Activated effector memory CD4-positive, alpha-beta T cell treated with anti-CD3 and anti-CD28 coated beads, Interleukin-2, amount 50 U/mL, for 16 hours (primary cell): ENCODE measurements around the gene GPR176.
A peak's percentile ranks its signal among the peaks of the same experiment; 100 is the strongest.
"Not testable (repeated sequence)": the region's sequence is repeated elsewhere in the genome, so short reads cannot be mapped to it uniquely, and the experiment has no call there.

Experiments used
- DNase-seq: peaks from one replicate; pipeline ENCODE4 v3.0.0-alpha.2; 2020

Gene GPR176

DNA sequence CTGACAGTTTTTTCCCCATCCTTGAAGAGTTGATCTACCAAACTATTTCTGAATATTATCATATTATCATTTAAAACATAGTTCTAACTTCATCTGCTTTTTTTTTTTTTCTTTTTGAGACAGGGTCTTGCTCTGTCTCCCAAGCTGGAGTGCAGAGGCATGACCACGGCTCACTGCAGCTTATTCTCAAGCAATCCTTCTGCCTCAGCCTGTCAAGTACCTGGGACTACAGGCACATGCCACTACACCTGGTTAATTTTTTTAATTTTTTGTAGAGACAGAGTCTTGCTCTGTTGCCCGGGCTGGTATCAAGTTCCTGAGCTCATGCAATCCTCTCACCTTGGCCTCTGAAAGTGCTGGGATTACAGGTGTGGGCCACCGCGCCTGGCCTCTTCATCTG, 15.2 kb upstream of the GPR176 start:
- no peak for DNase-seq

DNA sequence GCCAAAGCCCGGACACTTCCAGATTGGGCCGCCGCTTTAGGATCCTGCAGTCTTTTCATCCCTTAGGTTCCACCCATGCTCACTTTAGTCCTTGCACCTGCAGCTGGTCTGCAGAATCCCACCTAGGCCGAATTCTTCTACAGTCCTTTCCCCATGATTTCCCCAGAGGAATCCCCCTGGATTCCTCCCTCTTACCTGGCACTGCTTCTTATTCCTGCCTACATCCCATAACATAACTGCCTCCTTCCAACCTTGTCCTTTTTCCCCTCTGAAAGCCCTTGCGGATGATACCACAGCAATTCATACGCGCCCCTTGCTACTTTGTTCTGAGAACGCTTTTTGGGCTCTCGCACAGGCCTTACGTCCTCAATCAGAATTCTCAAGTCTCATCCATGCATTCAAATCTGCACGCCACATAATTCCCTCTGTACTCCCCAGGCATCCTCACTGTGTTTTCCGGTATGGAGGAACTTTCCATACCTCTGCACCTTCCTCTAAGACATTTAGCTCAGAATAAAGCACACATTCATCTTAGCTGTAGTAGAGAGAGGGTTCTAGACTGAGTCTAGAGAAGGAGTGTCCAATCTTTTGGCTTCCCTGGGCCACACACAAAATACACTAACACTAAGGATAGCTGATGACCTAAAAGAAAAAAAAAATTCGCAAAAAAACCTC, 14.5 kb upstream of the GPR176 start:
- DNase-seq: no peak

DNA sequence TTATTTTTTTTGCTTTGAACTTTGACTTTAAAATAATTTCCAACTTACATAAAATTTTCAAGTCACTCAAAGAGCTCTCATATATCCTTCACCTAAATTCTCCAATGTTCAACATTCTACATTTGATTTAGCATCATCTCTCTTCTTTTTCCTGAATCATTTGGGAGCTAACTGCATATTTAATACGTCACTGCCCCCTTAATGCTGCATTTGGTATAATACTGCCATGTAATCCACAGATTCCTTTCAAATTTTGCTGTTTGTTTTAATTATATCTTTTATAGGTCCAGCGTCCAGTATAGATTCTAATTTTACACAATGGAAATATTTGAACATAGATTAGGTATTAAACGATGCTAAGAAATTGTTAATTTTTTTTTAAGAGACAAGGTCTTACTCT, 11.5 kb upstream of the GPR176 start:
- DNase-seq: no peak

DNA sequence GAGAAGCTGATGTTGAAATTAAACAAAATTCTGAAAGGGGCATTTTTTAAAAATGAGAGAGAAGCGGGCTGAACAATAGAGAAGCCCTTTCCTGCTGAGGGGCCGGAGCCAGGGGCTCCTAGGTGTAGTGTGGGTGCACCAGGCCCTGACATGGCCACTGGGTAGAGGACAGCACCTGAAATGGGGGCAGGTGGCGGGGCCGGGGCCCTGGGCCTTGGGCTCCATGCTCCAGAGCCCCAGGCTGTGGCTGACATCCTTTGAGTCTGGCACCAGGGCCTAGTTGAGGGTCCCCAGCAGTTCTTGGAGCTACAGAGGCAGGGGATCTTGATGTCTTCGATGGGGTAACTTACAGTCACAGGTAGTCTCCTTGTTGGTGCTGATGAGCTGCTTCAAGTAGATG, 6.5 kb upstream of the GPR176 start:
- no peak for DNase-seq

DNA sequence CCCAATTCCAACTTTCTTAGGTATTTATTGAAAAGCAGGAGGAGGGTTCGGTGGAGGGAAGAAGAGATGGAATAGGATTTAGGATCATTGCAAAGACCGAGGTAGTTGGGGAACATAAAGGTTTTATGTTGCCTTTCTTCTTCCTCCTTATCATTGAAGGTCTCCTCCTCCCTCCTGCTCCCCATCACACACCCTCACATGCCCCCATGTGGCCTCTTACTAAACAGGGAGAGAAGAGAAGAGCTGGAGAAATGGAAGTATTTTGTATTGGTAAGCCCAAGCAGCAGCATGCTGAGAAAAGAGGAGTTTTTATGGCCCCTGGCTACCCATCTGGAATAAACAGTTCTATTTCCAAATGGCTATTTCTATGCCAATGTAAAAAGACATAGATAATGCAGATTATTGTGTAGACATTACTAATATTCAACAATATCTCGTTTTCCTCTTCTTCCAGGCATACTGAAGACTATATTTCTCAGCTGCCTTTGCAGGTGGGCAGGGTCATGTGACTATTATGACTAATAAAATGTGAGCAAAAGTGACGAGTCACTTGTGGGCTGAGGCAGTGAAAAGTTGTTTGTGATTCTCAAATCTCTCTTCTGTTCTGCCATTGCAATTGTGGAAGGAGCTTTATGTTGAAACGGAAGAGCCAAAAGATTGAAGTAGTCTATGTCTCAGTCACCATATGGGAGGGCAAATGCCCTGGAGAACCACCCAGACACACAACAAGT, 5.2 kb upstream of the GPR176 start:
- no peak for DNase-seq

DNA sequence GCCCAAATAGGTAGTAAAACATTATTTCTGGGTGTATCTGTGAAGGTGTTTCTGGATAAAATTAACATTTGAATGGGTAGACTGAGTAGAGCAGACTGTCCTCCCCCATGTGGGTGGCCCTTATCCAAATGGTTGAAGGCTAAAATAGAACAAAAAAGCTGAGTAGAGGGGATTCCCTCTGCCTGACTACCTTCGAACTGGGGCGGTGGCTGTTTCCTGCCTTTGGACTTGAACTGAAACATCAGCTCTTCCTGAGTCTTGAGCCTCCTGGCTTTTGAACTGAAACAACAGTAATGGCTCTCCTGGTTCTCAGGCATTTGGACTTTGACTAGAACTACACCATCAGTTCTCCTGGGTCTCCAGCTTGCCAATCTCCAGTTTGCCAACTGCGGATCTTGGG, 4.4 kb upstream of the GPR176 start:
- DNase-seq: no peak

DNA sequence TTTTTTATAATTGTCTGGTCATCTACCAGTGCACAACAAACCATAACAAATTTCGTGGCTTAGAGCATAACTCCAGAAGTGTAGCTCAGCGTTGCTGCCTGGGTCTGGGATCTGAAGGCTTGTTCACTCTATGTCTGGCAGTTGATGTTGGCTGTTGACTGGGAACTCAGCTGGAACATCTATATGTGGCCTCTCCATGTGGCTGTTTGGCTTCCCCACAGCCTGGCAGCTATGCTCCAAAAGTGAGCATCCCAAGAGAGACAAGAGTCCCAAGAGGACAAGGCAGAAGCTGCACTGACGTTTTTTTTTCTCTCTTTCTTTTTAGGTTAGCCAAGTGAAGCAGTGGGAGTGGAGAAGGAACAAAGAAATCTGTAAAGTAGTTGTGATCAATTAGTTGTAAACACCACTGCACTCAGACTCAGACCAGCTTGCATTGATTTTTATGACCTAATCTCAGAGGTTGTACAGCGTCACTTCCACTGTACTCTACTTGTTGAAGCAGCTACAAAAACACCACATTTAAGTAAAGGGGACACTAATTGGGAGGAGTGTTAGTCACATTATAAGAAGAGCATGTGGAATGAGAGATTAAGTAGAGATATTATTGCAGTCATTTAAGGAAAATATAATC, 2.5 kb upstream of the GPR176 start:
- no peak for DNase-seq

DNA sequence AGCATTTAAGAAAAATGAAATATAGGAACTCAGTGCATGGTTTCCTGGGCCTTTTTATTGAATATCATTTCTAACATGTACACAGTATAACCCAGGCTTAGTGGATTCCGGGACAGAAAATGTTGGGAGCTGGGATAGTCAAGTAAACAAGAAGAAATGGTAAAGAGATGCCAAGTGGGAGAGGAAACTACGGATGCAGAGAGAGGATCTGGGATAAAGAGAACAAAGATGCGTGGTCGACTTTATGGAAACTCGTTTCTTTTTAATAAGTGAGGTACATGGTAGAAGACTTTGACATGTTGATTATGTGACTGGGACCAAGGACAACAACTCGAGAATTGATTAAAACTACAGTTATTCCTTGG, 1.2 kb upstream of the GPR176 start:
- DNase-seq: no peak

DNA sequence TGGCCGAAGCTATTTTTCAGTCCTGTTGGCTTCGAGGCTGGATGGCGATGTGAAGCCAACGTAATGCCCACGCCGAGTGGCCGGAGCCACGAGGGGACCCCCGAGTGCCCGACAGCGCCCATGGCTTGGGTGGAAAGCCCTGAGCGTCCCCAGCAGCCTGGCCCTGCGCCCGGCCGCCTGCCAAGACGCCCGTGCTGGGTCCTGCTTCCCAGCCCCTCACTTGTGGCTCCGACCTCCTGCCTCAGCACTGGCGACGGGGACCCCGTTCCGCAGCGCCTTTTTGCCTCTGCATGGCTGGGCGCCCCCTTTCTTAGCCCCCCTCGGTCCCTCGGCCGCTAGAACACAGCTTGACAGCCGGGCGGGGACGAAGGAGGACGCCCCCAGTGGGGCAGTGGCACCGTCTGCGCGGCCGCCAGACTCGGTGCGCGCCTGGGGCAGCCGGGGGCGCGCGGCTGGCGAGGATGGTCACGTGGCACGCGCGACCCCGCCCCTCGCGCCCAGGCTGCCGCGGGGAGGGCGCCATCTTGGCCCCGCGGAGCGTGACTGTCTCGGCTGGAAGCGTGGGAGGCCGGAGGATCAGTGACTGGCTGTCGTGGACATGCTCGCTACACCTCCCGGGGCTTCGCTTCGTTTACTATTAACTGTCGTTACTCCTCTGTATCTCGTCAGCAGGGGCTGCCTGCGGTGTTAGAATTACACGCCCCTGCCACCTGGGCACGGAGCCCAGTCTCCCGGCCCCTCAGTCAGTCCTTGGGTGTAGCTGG, 626 bp upstream of the GPR176 start:
- DNase-seq: peak; percentile 94

DNA sequence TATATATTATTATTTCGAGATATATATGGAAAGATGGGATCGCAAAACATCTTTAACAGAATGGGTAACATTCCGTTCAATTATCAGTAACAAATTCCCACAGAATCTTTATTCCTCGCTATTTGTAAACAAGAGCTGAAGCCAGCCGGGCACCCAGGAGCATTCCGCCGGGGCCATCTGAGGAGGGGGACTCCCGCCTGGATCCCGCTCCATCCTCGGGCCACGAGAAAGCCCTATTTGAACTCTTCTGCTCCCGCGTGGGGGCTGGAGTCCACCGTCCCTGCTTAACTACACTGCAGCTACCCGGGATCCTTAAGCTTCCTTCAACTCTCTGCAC, 687 bp downstream of the GPR176 start:
- no peak for DNase-seq

DNA sequence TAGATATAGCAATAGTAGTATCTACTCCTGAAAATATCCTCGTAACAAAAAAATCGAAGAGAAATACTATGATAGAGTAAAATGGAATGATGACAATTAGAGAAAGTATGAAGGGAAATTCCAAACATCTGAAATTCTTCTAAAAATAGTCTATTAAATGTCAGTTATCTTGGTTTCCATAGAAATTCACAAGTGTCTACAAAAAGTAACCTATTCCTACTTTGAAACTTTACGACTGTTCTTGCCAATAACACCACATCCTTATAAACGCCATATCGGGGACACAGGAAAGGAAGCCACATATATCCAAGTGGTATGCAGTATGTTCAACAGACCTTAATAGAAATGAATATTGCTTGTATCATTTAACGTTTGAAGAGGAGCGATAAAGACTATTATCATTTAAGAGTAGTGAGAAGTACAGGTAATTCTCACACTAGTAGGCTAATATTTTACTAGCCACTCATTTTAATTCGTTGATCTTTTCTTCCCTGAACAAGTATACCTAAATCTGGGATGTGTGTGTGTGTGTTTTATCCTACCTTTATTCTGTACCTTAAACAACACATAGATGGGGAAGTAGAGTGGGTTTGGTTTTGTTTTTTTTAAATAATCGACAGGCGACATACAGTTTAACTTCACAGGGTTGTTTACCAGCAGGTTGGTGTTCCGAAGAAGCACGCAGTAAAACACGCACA, 1.2 kb downstream of the GPR176 start:
- no peak for DNase-seq

DNA sequence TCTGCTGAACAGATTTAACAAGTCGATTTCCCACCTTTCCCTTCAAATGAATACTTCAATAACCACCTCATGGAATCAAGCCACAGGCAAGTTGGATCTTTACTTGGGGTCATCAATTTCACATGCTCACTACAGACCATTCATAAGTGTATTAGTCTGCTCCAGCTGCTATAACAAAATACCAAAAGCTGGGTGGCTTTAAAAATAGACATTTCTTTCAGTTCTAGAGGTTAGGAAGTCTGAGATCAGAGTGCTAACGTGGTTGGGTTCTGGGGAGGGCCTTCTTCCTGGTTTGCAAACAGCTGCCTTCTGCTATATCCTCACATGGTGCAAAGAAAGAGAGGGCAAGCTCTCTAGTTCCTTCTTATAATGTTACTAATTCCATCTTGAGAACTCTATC, 5.1 kb downstream of the GPR176 start:
- no peak for DNase-seq

DNA sequence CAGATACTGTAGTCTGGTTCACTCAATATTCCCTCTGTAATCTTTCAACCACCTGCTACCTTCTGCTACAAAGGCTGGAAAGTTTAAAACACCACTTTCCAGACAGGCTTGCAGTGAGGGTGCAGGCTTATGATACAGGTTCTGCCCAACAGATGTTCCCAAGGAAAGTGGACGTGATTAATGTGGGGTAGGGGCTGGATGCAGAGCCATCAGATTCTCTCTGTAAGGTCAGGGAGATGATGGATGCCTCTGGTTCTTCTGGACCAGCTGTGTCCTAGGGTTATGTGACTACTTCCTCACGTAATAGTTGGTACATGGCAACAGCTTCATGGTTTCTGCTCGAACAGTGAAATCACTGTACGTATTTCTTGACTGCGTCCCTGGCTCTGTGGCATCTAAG, 11.1 kb downstream of the GPR176 start:
- DNase-seq: no peak

DNA sequence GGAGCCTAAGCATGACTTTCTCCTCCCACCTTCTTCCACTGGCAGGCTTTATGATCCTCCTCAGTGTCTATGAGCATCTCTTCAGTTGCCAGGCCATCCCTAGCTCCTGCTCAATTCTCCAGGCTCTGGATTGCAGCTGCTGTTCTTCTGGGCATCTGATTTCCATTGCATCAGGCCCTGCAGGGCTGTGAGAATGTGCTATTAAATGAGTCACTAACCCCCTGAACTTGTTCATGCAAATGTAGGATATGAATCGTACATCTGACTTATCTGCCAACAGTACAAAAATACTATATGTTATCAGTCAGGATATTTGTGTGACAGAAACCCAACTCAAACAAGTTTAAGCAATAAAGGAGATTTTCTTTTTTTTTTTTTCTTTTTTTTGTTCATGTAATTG, 11.9 kb downstream of the GPR176 start:
- no peak for DNase-seq

DNA sequence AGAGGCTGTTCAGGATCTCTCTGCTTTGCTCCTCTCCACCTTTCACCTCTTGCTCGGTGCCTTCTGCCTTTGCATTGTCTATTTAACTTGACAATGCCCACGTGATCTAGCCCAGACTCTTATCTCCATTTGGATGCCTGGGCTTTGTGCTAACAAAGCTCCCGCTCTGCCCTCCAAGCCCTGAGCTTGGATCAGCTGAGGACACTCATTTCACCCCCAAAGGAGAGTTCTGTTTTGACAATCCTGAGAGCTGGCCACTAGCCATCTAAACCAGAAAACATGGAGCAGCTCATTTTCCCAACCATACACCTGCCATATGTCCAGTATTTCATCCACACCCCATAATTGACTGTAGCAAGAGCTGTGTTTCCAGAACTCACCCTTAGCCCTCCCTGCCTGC, 12.8 kb downstream of the GPR176 start:
- no peak for DNase-seq

DNA sequence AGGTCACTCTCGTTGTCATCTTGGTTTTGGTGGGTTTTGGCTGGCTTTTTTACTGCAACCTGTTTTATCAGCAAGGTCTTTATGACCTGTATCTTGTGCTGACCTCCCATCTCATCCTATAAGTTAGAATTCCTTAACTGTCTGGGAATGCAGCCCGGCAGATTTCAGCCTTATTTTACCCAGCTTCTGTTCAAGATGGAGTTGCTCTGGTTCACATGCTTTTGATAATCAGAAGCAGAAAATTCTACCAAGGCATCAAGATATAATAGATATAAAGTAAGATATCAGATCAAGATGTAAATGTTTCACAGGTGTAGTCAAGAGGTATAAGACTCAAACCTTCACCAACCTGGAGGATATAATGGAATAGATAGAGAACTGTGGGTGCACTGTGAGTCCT, 16.0 kb downstream of the GPR176 start:
- DNase-seq: no peak

DNA sequence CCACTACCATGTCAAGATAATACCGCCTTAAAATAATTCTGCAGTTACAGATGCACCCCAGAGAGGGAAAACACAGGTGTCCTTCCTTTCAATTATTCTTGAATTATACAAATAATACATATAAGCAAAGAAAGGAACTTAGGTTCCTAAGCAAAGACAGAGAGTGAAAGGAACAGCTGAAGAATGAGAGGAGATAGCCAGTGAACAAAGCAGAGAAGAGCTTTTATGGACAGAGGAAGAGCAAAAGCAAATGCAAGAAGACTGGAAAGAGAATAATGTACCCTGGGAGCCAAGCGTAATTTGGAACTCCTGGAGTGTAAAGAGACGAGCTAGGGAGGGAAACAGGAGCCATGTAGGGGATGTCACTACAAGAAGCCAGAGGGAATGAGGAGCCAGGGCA, 21.7 kb downstream of the GPR176 start:
- DNase-seq: no peak

DNA sequence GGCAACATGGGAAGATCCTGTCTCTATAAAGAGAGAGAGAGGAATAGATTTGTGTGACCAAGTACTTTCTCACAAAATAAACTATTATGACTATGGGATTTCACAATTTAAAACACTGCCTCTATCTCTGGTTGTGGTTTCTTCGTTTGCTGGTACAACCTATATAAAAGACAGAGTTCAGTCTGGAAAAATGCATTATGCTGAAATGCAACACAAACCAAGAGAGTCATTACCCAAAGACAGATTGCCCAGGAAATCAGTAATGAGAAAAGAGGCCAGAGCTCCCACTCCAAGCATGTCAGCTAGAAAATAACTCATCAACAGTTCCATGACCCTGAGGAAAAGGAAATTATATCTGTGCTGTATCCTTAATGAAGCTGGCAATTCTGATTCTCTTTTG, 23.2 kb downstream of the GPR176 start:
- no peak for DNase-seq

DNA sequence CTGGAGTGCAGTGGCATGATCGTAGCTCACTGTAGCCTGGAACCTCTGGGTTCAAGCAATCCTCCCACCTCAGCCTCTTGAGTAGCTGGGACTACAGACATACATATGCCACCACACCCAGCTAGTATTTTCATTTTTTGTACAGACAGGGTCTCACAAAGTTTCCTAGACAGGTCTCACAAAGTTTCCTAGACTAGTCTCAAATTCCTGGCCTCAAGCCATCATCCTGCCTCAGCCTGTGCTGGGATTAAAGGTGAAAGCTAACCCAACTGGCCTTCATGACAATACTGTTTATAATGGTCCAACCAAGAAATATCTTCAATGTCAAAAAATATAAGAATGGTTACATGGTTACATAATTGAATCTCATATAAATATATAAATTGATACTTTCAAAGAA, 24.0 kb downstream of the GPR176 start:
- no peak for DNase-seq

DNA sequence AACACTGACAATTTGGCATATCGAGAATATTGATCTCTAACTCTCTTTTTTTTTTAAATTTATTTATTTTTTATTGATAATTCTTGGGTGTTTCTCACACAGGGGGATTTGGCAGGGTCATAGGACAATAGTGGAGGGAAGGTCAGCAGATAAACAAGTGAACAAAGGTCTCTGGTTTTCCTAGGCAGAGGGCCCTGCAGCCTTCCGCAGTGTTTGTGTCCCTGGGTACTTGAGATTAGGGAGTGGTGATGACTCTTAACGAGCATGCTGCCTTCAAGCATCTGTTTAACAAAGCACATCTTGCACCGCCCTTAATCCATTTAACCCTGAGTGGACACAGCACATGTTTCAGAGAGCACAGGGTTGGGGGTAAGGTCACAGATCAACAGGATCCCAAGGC, 27.0 kb downstream of the GPR176 start:
- DNase-seq: not testable (repeated sequence)

DNA sequence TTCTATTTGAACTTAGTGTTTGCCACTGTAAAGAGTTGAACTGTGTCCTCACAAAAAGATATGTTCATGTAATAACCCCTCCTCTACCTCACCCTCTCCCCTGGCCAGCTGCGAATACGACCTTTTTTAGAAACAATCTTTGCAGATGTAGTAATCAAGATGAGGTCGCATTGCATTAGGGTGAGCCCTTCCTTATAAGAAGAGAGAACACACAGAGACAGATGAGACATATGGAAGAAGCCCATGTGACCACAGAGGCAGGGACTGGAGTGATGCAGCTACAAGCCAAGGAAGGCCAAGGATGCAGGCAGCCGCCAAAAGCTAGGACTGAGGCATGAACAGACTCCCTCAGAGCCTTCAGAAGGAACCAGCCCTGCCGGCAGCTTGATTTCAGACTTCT, 27.6 kb downstream of the GPR176 start:
- DNase-seq: no peak

DNA sequence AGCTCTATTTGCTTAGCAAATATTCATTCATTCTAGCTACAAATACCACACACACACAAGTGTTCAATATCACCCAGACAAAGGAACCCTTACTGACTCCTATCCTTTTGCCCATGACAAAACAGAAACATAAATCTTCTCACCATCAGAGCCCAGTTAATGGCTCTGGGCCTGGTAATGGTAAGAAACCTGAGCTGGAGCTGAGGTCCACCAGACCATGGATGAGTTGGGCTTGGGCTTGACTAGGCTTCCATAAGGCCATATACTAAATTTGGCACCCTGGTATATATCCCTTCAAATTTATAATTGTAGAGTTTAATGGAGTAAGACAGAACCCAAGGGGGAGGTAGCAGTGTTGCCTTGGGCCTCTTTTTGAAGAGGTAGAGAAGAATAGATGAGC, 29.4 kb downstream of the GPR176 start:
- no peak for DNase-seq

DNA sequence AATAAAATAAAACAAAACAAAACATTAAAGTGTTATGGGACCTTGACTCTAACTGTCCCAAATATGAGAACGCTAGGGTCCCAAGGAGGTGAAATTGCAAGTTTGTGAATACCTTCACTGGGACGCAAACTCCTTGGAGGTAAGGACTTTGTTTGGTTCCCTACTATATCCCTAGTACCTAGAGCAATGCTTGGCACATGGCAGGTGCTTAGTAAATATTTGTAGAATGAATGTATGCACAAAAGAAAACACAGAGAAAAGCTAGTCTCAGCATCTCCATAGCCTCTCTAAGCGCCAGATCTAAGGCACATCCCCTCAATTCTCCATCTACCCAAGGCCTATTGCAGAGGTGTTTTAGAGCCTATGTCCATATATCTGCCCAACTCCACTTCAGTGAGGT, 30.5 kb downstream of the GPR176 start:
- no peak for DNase-seq
